Lower lobe of right lung (tissue), 2 donors: ENCODE data around the gene IQGAP2. TPM values are rescaled to one million over a fixed set of nuclear protein-coding genes. Genes with fewer than 3 reads are reported as not detected.

Source experiments
- ATAC-seq, 2 donors: fragments of 200-7000 bp; cut with Tn5 transposase; one replicate each; pipeline ENCODE4 v1.9.1; 2020 to 2022; ENCODE audit warnings: mild to moderate bottlenecking in 2 of 2, moderate library complexity in 2 of 2
- DNase-seq: peaks from one replicate; pipeline ENCODE4 v3.0.0-alpha.2; 2020
- H3K27ac ChIP-seq: fragments of 200-600 bp; one replicate; pipeline ENCODE4 v1.8.0; 2022
- H3K27me3 ChIP-seq: fragments of 200-600 bp; one replicate; pipeline ENCODE4 v1.8.0; 2022; ENCODE audit warnings: low read depth
- H3K36me3 ChIP-seq: fragments of 200-600 bp; one replicate; pipeline ENCODE4 v1.8.0; 2022; ENCODE audit warnings: mild to moderate bottlenecking
- H3K4me1 ChIP-seq: fragments of 200-600 bp; one replicate; pipeline ENCODE4 v1.8.0; 2022
- H3K4me3 ChIP-seq: fragments of 200-600 bp; one replicate; pipeline ENCODE4 v1.8.0; 2022; ENCODE audit warnings: mild to moderate bottlenecking
- H3K9me3 ChIP-seq: fragments of 200-600 bp; one replicate; pipeline ENCODE4 v1.8.0; 2022
- intact Hi-C: fragments of 100-400 bp; cut with DNase I; formaldehyde crosslinking; loops from one replicate; pipeline ENCODE4 v1.11.0; 2022
- total RNA-seq: library from RNA; stranded (reverse); fragmentation: NEBNext Ultra II Directional; extraction: Animal tissue kit (Norgen Biotek cat#: 25700); gene quantifications from one replicate; pipeline ENCODE4 v1.2.1, GENCODE V29; 2021
- TF ChIP-seq, protein P1 (sequence below): fragments of 200-600 bp; IDR thresholded peaks from one replicate; pipeline ENCODE4 v1.8.0; 2022; ENCODE audit warnings: antibody characterized with exemption, mild to moderate bottlenecking
- donor health status: DM: no; HTN: yes; CAD: no; lungs with severe emphysema.

The IQGAP2 gene
- total RNA-seq, 1 donor from 2014 or later = 42.0 TPM

DNA sequence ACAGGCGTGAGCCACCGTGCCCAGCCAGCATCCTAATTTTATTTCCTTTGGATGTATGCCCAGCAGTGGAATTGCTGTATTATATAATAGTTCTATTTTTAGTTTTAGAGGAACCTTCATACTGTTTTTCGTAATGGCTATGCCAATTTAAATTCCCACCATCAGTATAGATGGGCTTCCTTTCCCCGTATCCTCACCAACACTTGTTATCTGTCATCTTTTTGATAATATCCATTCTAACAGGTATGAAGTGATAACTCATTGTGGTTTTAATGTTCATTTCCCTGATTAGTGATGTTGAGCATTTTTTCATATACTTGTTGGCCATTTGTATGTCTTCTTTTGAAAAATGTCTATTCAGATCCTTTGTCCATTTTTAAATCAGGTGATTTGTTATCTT lies 325.9 kb downstream of the IQGAP2 start:
- Histone ChIP-seq H3K36me3 (peaks cover 9% of the 10 kb centered on the region), H3K9me3 (peaks cover 11% of the 10 kb centered on the region), H3K4me1 (no peaks in the 10 kb centered on the region), H3K4me3 (no peak overlapping the region), H3K27me3 (no peaks in the 10 kb centered on the region), H3K27ac (no peak overlapping the region)
- DNase-seq (no peak), ATAC-seq (no peak)
- TF ChIP-seq, protein P1, sequence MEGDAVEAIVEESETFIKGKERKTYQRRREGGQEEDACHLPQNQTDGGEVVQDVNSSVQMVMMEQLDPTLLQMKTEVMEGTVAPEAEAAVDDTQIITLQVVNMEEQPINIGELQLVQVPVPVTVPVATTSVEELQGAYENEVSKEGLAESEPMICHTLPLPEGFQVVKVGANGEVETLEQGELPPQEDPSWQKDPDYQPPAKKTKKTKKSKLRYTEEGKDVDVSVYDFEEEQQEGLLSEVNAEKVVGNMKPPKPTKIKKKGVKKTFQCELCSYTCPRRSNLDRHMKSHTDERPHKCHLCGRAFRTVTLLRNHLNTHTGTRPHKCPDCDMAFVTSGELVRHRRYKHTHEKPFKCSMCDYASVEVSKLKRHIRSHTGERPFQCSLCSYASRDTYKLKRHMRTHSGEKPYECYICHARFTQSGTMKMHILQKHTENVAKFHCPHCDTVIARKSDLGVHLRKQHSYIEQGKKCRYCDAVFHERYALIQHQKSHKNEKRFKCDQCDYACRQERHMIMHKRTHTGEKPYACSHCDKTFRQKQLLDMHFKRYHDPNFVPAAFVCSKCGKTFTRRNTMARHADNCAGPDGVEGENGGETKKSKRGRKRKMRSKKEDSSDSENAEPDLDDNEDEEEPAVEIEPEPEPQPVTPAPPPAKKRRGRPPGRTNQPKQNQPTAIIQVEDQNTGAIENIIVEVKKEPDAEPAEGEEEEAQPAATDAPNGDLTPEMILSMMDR = no peak
- intact Hi-C loops = no loop called here

GRCh38 chr5:76729373-76730290 lies 326.5 kb downstream of the IQGAP2 start:
- ATAC-seq (no peak), DNase-seq (no peak)
- Histone ChIP-seq H3K27me3 (no peaks in the 10 kb centered on the region), H3K9me3 (peaks cover 11% of the 10 kb centered on the region), H3K27ac (no peak overlapping the region), H3K4me3 (no peak overlapping the region), H3K36me3 (peaks cover 9% of the 10 kb centered on the region), H3K4me1 (no peaks in the 10 kb centered on the region)
- TF ChIP-seq, protein P1 = no peak
- intact Hi-C loops = no loop called here

DNA sequence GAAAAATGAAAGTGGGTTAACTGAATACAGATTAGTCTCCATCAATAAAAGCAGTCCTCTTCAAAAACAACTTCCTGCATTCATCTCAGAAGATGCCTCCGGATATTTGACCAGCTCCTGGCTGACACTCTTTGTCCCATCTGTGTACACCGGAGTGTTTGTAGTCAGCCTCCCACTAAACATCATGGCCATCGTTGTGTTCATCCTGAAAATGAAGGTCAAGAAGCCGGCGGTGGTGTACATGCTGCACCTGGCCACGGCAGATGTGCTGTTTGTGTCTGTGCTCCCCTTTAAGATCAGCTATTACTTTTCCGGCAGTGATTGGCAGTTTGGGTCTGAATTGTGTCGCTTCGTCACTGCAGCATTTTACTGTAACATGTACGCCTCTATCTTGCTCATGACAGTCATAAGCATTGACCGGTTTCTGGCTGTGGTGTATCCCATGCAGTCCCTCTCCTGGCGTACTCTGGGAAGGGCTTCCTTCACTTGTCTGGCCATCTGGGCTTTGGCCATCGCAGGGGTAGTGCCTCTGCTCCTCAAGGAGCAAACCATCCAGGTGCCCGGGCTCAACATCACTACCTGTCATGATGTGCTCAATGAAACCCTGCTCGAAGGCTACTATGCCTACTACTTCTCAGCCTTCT lies 329.4 kb downstream of the IQGAP2 start:
- H3K4me1 ChIP-seq = no peaks in the 10 kb centered on the region
- peaks cover 9% of the 10 kb centered on the region for H3K36me3 ChIP-seq
- peak overlapping the region; percentile 20 for H3K27ac ChIP-seq
- ATAC-seq (peak; percentile 11 to 42), DNase-seq (no peak)
- TF ChIP-seq, protein P1 = no peak
- H3K4me3 ChIP-seq = no peak overlapping the region
- intact Hi-C loops = no loop called here
- H3K9me3 ChIP-seq = peaks cover 11% of the 10 kb centered on the region
- H3K27me3 ChIP-seq = no peaks in the 10 kb centered on the region

GRCh38 chr5:76733049-76733417 lies 329.9 kb downstream of the IQGAP2 start:
- Histone ChIP-seq H3K27me3 (no peaks in the 10 kb centered on the region), H3K4me1 (no peaks in the 10 kb centered on the region), H3K9me3 (peaks cover 11% of the 10 kb centered on the region), H3K4me3 (no peak overlapping the region), H3K27ac (peak overlapping the region; percentile 20), H3K36me3 (peaks cover 9% of the 10 kb centered on the region)
- intact Hi-C loops = no loop called here
- DNase-seq (no peak), ATAC-seq (peak; percentile 66 to 71)
- TF ChIP-seq, protein P1 = no peak

DNA sequence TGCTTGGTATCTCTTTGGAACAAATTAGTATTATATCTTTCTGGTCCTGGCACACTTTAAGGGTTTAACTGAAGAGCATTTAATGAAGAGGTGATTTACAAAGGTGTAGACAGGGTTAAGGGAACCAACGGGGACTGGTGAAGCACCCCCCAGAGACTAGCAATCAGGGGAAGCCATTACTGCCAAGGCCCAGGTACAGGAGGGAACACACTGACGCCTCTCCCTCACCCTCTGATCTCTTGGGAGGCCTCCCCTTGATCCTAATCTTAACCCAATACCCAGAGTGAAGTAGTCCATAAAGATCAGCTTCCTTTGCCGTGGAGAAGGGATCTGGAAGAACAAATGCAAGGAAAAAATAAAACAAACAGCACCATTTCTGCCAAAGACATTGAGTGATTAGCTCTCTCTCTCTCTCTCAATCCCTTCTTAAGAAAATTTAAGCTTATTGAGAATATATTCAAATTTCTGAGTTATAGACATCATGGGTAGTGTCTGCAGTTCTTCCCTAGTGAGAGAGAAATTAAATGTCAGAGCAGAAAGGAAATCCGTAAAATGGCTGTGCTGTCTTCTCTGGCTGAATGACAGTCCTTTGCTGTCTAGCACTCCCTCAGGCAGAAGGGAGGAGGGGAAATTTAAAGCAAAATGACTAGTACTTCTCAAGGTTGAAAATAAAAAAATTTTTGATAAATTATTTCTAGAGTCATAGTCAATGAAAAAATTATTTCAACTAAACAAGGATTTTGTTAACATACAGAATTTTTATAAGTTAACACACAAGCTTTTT lies 332.9 kb downstream of the IQGAP2 start:
- Histone ChIP-seq H3K9me3 (no peaks in the 10 kb centered on the region), H3K4me1 (peaks cover 5% of the 10 kb centered on the region), H3K36me3 (peaks cover 9% of the 10 kb centered on the region), H3K4me3 (no peak overlapping the region), H3K27ac (no peak overlapping the region), H3K27me3 (no peaks in the 10 kb centered on the region)
- TF ChIP-seq, protein P1 = no peak
- ATAC-seq = no peak
- DNase-seq = no peak
- intact Hi-C loops = no loop called here
